Measurements from ENCODE around the gene CD99L2.

DNA sequence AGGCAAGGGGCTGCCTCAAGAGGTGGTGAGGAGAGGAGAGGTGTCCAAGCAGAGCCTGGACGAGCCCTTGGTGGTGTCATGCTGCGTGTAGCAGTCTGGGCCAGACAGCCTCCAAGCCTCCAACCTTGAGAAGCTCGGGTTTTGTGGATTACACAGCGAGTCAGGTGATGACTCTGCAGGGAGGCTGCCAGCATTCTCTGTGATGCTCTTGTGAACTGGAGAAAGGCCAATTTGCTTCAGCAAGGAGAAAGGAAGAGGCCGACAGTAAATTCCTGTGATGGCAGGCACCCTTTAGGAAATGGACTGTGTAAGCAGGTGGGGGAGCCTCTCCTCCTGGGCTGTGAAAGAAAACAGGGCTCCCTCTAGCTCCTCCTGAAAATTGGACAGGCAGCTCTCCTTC, 36.0 kb upstream of the CD99L2 start:
- TF ChIP-seq CTCF (IDR thresholded peaks at IDR 0.05) (no peak), POLR2A (IDR thresholded peaks at IDR 0.05) (no peak), POLR2AphosphoS5 (IDR thresholded peaks at IDR 0.05) (no peak)

Measured in gastroesophageal sphincter (tissue), 3 donors.